ENCODE measurements around the gene OPALIN. TPM values are rescaled to one million over a fixed set of nuclear protein-coding genes. Genes with fewer than 3 reads are reported as not detected.

Gene OPALIN
- polyA plus RNA-seq, 1 donor from 2014 or later = not detected

- H2AFZ ChIP-seq (ENCODE audit: low read depth, low read length) = no peak overlapping the region
- H4K20me1 ChIP-seq (ENCODE audit: insufficient read depth) = no peaks in the 10 kb centered on the region
- no peaks in the 10 kb centered on the region for H3F3A ChIP-seq (ENCODE audit: insufficient read depth, low read length, poor library complexity, severe bottlenecking)
- H3K9me2 ChIP-seq (ENCODE audit: insufficient read depth, low read length) = no peaks in the 10 kb centered on the region
- H3K4me2 ChIP-seq (ENCODE audit: low read length) = no peak overlapping the region
- TF ChIP-seq EZH2 (IDR thresholded peaks at IDR 0.05; ENCODE audit: borderline replicate concordance, insufficient read depth, low read length, poor library complexity, severe bottlenecking) (no peak), REST (IDR thresholded peaks at IDR 0.05; ENCODE audit: borderline replicate concordance) (no peak), RAD21 (conservative IDR thresholded peaks at IDR 0.05) (no peak), SMC3 (conservative IDR thresholded peaks at IDR 0.05; ENCODE audit: poor library complexity) (no peak), MXI1 (conservative IDR thresholded peaks at IDR 0.05; ENCODE audit: poor library complexity, severe bottlenecking) (no peak), TAF1 (IDR thresholded peaks at IDR 0.05; ENCODE audit: low read depth) (no peak), EP300 (conservative IDR thresholded peaks at IDR 0.05; ENCODE audit: poor library complexity, severe bottlenecking) (no peak), POLR2AphosphoS5 (IDR thresholded peaks at IDR 0.05) (no peak)
- TF ChIP-seq, protein P1, sequence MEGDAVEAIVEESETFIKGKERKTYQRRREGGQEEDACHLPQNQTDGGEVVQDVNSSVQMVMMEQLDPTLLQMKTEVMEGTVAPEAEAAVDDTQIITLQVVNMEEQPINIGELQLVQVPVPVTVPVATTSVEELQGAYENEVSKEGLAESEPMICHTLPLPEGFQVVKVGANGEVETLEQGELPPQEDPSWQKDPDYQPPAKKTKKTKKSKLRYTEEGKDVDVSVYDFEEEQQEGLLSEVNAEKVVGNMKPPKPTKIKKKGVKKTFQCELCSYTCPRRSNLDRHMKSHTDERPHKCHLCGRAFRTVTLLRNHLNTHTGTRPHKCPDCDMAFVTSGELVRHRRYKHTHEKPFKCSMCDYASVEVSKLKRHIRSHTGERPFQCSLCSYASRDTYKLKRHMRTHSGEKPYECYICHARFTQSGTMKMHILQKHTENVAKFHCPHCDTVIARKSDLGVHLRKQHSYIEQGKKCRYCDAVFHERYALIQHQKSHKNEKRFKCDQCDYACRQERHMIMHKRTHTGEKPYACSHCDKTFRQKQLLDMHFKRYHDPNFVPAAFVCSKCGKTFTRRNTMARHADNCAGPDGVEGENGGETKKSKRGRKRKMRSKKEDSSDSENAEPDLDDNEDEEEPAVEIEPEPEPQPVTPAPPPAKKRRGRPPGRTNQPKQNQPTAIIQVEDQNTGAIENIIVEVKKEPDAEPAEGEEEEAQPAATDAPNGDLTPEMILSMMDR (IDR thresholded peaks at IDR 0.05; ENCODE audit: poor library complexity, severe bottlenecking) = no peak
- no peaks in the 10 kb centered on the region for H3K79me2 ChIP-seq (replicated peaks; ENCODE audit: insufficient read depth, low read length)
- H3K4me3 ChIP-seq (ENCODE audit: low read length) = no peak overlapping the region
- no peak overlapping the region for H3K27ac ChIP-seq (ENCODE audit: low read length)
- H3K9ac ChIP-seq (ENCODE audit: low read length) = no peak overlapping the region
- no peaks in the 10 kb centered on the region for H3K36me3 ChIP-seq (ENCODE audit: insufficient read depth, low read length)
- no peaks in the 10 kb centered on the region for H3K27me3 ChIP-seq (ENCODE audit: insufficient read depth, low read depth, low read length)
- no peaks in the 10 kb centered on the region for H3K9me3 ChIP-seq (ENCODE audit: low read length)
Measured at GRCh38 chr10:96337106-96337505, 21.7 kb downstream of the OPALIN start.

- Histone ChIP-seq H4K20me1 (ENCODE audit: insufficient read depth) (no peaks in the 10 kb centered on the region), H3K27me3 (ENCODE audit: insufficient read depth, low read depth, low read length) (no peaks in the 10 kb centered on the region), H3F3A (ENCODE audit: insufficient read depth, low read length, poor library complexity, severe bottlenecking) (no peaks in the 10 kb centered on the region), H3K79me2 (replicated peaks; ENCODE audit: insufficient read depth, low read length) (no peaks in the 10 kb centered on the region), H3K36me3 (ENCODE audit: insufficient read depth, low read length) (no peaks in the 10 kb centered on the region), H3K9me2 (ENCODE audit: insufficient read depth, low read length) (no peaks in the 10 kb centered on the region), H3K4me3 (ENCODE audit: low read length) (no peak overlapping the region), H3K9me3 (ENCODE audit: low read length) (no peaks in the 10 kb centered on the region), H3K4me2 (ENCODE audit: low read length) (no peak overlapping the region), H3K9ac (ENCODE audit: low read length) (no peak overlapping the region), H2AFZ (ENCODE audit: low read depth, low read length) (no peak overlapping the region), H3K27ac (ENCODE audit: low read length) (no peak overlapping the region)
- TF ChIP-seq EZH2 (IDR thresholded peaks at IDR 0.05; ENCODE audit: borderline replicate concordance, insufficient read depth, low read length, poor library complexity, severe bottlenecking) = no peak
- no peak for TF ChIP-seq MXI1 (conservative IDR thresholded peaks at IDR 0.05; ENCODE audit: poor library complexity, severe bottlenecking)
- TF ChIP-seq RAD21 (conservative IDR thresholded peaks at IDR 0.05) = peak; percentile 49
- TF ChIP-seq SMC3 (conservative IDR thresholded peaks at IDR 0.05; ENCODE audit: poor library complexity) = peak; percentile 17
- no peak for TF ChIP-seq TAF1 (IDR thresholded peaks at IDR 0.05; ENCODE audit: low read depth)
- no peak for TF ChIP-seq REST (IDR thresholded peaks at IDR 0.05; ENCODE audit: borderline replicate concordance)
- no peak for TF ChIP-seq EP300 (conservative IDR thresholded peaks at IDR 0.05; ENCODE audit: poor library complexity, severe bottlenecking)
- TF ChIP-seq, protein P1 (IDR thresholded peaks at IDR 0.05; ENCODE audit: poor library complexity, severe bottlenecking) = peak; percentile 59
- TF ChIP-seq POLR2AphosphoS5 (IDR thresholded peaks at IDR 0.05) = no peak
Measured at GRCh38 chr10:96334616-96335526, 23.9 kb downstream of the OPALIN start.
